Sigmoid colon (tissue), 7 donors: ENCODE measurements around the gene DNASE1L1. TPM values are rescaled to one million over a fixed set of nuclear protein-coding genes. Genes with fewer than 3 reads are reported as not detected.
A peak's percentile ranks its signal among the peaks of the same experiment; 100 is the strongest.

ENCODE experiments used
- DNase-seq: peaks from one replicate; pipeline ENCODE4 v3.0.0-alpha.2; 2019
- H3K27ac ChIP-seq, 4 donors: fragments of 200-600 bp; sonication (generic); one replicate each; pipeline ENCODE4 v1.5.1; 2016 to 2019; ENCODE audit warnings: mild to moderate bottlenecking in 1 of 4
- H3K27me3 ChIP-seq, 3 donors: fragments of 200-600 bp; sonication (generic); one replicate each; pipeline ENCODE4 v1.5.1; 2019; ENCODE audit warnings: mild to moderate bottlenecking in 1 of 3
- H3K36me3 ChIP-seq, 4 donors: fragments of 200-600 bp; sonication (generic); one replicate each; pipeline ENCODE4 v1.5.1; 2016 to 2019
- H3K4me1 ChIP-seq, 4 donors: fragments of 200-600 bp; sonication (generic); one replicate each; pipeline ENCODE4 v1.5.1; 2017 to 2019
- H3K4me3 ChIP-seq, 4 donors: fragments of 200-600 bp; sonication (generic); one replicate each; pipeline ENCODE4 v1.5.1; 2017 to 2019; ENCODE audit warnings: mild to moderate bottlenecking in 2 of 4, moderate library complexity in 1 of 4
- H3K9me3 ChIP-seq, 4 donors: fragments of 200-600 bp in 3 of 4; sonication (generic) in 3 of 4; one replicate each; pipeline versions ENCODE4 v1.5.1 to v1.6.1; 2013 to 2019
- EP300 ChIP-seq, 4 donors: sonication (generic); formaldehyde crosslinking; IDR thresholded peaks; one replicate each; pipeline ENCODE4 v1.6.1; 2017; ENCODE audit warnings: antibody characterized with exemption in 4 of 4
- POLR2A ChIP-seq, 2 donors: fragments of 450-650 bp; IDR thresholded peaks; one replicate each; pipeline ENCODE4 v1.6.1; 2016; ENCODE audit warnings: antibody characterized with exemption in 2 of 2, mild to moderate bottlenecking in 2 of 2, moderate library complexity in 2 of 2
- POLR2AphosphoS5 ChIP-seq, 4 donors: sonication (generic); formaldehyde crosslinking; IDR thresholded peaks; one replicate each; pipeline ENCODE4 v1.6.1; 2017; ENCODE audit warnings: antibody characterized with exemption in 4 of 4
- whole genome bisulfite sequencing, 2 donors: extraction: QIAGEN DNeasy Blood & Tissue Kit; methylation state at CpG; one replicate each; pipeline ENCODE4 v1.1.7; 2013; 5-methylcytosine and 5-hydroxymethylcytosine counted together
- intact Hi-C: fragments of 100-400 bp; cut with DNase I; formaldehyde crosslinking; loops from one replicate; pipeline ENCODE4 v1.15.1; 2023
- polyA plus RNA-seq, 3 donors: library from polyadenylated mRNA; stranded (reverse); fragments of 200-250 nt; gene quantifications; one replicate each; pipeline ENCODE4 v1.2.3, GENCODE V29; 2013
- total RNA-seq, 4 donors: library from RNA; depleted of rRNA; stranded (reverse); fragments of >200 nt; gene quantifications; one replicate each; pipeline ENCODE4 v1.1.0, GENCODE V29; 2016
- TF ChIP-seq, protein P1 (sequence below), 4 experiments: fragments of 450-650 bp in 3 of 4; fragments of 200-600 bp in 1 of 4; IDR thresholded peaks; one replicate each; pipeline ENCODE4 v1.5.1; 2016 to 2019; ENCODE audit warnings: antibody characterized with exemption in 4 of 4, mild to moderate bottlenecking in 3 of 4, moderate library complexity in 2 of 4
- donor health status: healthy with polysubstance abuse.
- donor health status: Bipolar disorder and iron deficiency.
- donor health status: healthy.

Gene DNASE1L1
- total and polyA plus RNA-seq, 7 donors = 10.9 to 25.7 (median 17.4) TPM

GRCh38 chrX:154359362-154360154 is 49.5 kb downstream of the DNASE1L1 start:
- WGBS, 2 donors = 93 to 95% methylated on average over 41 of the region's 41 CpGs
- Histone ChIP-seq H3K27me3 (no peaks in the 10 kb centered on the region), H3K9me3 (no peaks in the 10 kb centered on the region), H3K4me3 (no peak overlapping the region), H3K36me3 (peaks cover 55 to 92% (median 81%) of the 10 kb centered on the region in 4 donors), H3K4me1 (peaks cover 0 to 59% (median 23%) of the 10 kb centered on the region in 4 donors), H3K27ac (peak overlapping the region; percentile 67 to 99 (median 98))
- intact Hi-C loops = no loop called here
- no peak for DNase-seq
- TF ChIP-seq EP300 (IDR thresholded peaks at IDR 0.05) (no peak), POLR2A (IDR thresholded peaks at IDR 0.05) (no peak), POLR2AphosphoS5 (IDR thresholded peaks at IDR 0.05) (peak in 3 of 4 donors; percentile 4 to 68 (median 62))
- TF ChIP-seq, protein P1, sequence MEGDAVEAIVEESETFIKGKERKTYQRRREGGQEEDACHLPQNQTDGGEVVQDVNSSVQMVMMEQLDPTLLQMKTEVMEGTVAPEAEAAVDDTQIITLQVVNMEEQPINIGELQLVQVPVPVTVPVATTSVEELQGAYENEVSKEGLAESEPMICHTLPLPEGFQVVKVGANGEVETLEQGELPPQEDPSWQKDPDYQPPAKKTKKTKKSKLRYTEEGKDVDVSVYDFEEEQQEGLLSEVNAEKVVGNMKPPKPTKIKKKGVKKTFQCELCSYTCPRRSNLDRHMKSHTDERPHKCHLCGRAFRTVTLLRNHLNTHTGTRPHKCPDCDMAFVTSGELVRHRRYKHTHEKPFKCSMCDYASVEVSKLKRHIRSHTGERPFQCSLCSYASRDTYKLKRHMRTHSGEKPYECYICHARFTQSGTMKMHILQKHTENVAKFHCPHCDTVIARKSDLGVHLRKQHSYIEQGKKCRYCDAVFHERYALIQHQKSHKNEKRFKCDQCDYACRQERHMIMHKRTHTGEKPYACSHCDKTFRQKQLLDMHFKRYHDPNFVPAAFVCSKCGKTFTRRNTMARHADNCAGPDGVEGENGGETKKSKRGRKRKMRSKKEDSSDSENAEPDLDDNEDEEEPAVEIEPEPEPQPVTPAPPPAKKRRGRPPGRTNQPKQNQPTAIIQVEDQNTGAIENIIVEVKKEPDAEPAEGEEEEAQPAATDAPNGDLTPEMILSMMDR (IDR thresholded peaks at IDR 0.05) = no peak

- TF ChIP-seq EP300 (IDR thresholded peaks at IDR 0.05) (no peak), POLR2A (IDR thresholded peaks at IDR 0.05) (no peak), POLR2AphosphoS5 (IDR thresholded peaks at IDR 0.05) (peak in 2 of 4 donors; percentile 35 to 39)
- TF ChIP-seq, protein P1 (IDR thresholded peaks at IDR 0.05) = no peak
- intact Hi-C loops = no loop called here
- DNase-seq = no peak
- Histone ChIP-seq H3K36me3 (peaks cover 62 to 92% (median 80%) of the 10 kb centered on the region in 4 donors), H3K4me1 (peaks cover 0 to 52% (median 20%) of the 10 kb centered on the region in 4 donors), H3K9me3 (no peaks in the 10 kb centered on the region), H3K27ac (peak overlapping the region; percentile 67 to 99 (median 98)), H3K27me3 (no peaks in the 10 kb centered on the region), H3K4me3 (no peak overlapping the region)
- 85 to 90% methylated on average over 6 of the region's 6 CpGs for WGBS, 2 donors
These were observed 50.2 kb downstream of the DNASE1L1 start for GRCh38 chrX:154358829-154359228.

DNA sequence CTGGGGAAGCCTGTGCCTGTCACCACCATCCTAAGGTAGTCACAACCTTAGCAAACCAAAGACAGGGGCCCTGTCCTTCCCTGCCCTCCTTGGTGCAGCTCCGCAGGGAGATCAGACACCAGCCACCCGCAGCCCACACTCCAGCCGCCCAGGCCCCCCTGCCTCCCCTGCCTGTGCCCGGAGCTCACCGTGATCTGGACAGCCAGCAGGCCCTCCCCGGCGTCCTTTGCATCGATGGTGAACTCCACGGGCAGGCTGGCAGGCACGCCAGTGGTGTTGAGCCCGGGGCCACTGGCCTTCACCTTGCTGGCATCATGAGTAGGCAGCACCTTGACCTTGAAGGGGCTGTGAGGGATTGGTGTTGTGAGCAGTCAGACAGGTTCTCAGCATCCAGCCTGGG is 51.0 kb downstream of the DNASE1L1 start:
- intact Hi-C loops = no loop called here
- no peak for DNase-seq
- no peak overlapping the region for H3K4me3 ChIP-seq
- peak overlapping the region; percentile 67 to 99 (median 98) for H3K27ac ChIP-seq
- H3K4me1 ChIP-seq = peaks cover 0 to 50% (median 17%) of the 10 kb centered on the region in 4 donors
- WGBS, 2 donors = 91 to 93% methylated on average over 11 of the region's 11 CpGs
- TF ChIP-seq POLR2A (IDR thresholded peaks at IDR 0.05) (no peak), POLR2AphosphoS5 (IDR thresholded peaks at IDR 0.05) (peak in 1 of 4 donors; percentile 46)
- peaks cover 70 to 95% (median 82%) of the 10 kb centered on the region in 4 donors for H3K36me3 ChIP-seq
- no peaks in the 10 kb centered on the region for H3K27me3 ChIP-seq
- H3K9me3 ChIP-seq = no peaks in the 10 kb centered on the region

GRCh38 chrX:154357205-154357604 is 51.8 kb downstream of the DNASE1L1 start:
- H3K4me1 ChIP-seq = peaks cover 0 to 42% (median 17%) of the 10 kb centered on the region in 4 donors
- TF ChIP-seq, protein P1 (IDR thresholded peaks at IDR 0.05) = no peak
- peak in 3 of 4 donors; percentile 41 to 62 (median 60) for TF ChIP-seq POLR2AphosphoS5 (IDR thresholded peaks at IDR 0.05)
- 92 to 93% methylated on average over 27 of the region's 27 CpGs for whole genome bisulfite sequencing, 2 donors
- H3K27me3 ChIP-seq = no peaks in the 10 kb centered on the region
- intact Hi-C loops = no loop called here
- peak overlapping the region; percentile 67 to 99 (median 98) for H3K27ac ChIP-seq
- no peak overlapping the region for H3K4me3 ChIP-seq
- no peak for DNase-seq
- peaks cover 73 to 95% (median 82%) of the 10 kb centered on the region in 4 donors for H3K36me3 ChIP-seq
- H3K9me3 ChIP-seq = no peaks in the 10 kb centered on the region

GRCh38 chrX:154356596-154356995 is 52.5 kb downstream of the DNASE1L1 start:
- TF ChIP-seq EP300 (IDR thresholded peaks at IDR 0.05) (no peak), POLR2A (IDR thresholded peaks at IDR 0.05) (no peak), POLR2AphosphoS5 (IDR thresholded peaks at IDR 0.05) (no peak)
- TF ChIP-seq, protein P1 (IDR thresholded peaks at IDR 0.05) = no peak
- H3K27ac ChIP-seq = peak overlapping the region; percentile 67 to 99 (median 98)
- peaks cover 73 to 95% (median 81%) of the 10 kb centered on the region in 4 donors for H3K36me3 ChIP-seq
- WGBS, 2 donors = 90% methylated on average over 13 of the region's 13 CpGs
- peaks cover 0 to 36% (median 15%) of the 10 kb centered on the region in 4 donors for H3K4me1 ChIP-seq
- no peak for DNase-seq
- H3K4me3 ChIP-seq = no peak overlapping the region
- no peaks in the 10 kb centered on the region for H3K27me3 ChIP-seq
- no peaks in the 10 kb centered on the region for H3K9me3 ChIP-seq
- intact Hi-C loops = no loop called here
